Vagina (tissue), 2 donors: ENCODE data around the gene RASSF7.

ENCODE experiments used
- POLR2A ChIP-seq, 2 donors: fragments of 450-650 bp; IDR thresholded peaks; one replicate each; pipeline ENCODE4 v1.6.1; 2017; ENCODE audit warnings: antibody characterized with exemption in 2 of 2, mild to moderate bottlenecking in 2 of 2, moderate library complexity in 2 of 2
- TF ChIP-seq, protein P1 (sequence below), 3 experiments: fragments of 450-650 bp in 2 of 3; fragments of 200-600 bp in 1 of 3; sonication (generic) in 1 of 3; IDR thresholded peaks; one replicate each; pipeline ENCODE4 v1.5.1; 2017 to 2019; ENCODE audit warnings: antibody characterized with exemption in 3 of 3, mild to moderate bottlenecking in 2 of 3, moderate library complexity in 2 of 3

DNA sequence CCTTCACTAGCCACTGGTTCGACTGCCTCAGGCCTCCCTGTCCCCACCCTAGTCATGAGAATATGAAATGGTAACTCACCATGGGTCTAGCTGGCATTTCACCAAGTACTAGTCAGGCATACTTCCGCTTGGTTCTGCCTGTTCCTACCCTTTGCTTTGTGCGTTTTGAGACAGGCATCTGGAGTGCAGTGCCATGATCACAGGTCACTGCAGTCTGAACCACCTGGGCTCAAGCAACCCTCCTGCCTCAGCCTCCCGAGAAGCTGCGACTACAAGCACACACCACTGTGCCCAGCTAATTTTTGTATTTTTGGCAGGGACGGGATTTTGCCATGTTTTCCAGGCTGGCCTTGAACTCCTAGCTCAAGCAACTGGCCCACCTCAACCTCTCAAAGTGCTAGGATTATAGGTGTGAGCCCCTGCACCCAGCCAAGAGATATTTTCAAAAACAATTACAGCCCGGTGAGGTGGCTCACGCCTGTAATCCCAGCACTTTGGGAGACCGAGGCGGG lies 39.5 kb upstream of the RASSF7 start:
- TF ChIP-seq POLR2A (IDR thresholded peaks at IDR 0.05) = no peak
- TF ChIP-seq, protein P1, sequence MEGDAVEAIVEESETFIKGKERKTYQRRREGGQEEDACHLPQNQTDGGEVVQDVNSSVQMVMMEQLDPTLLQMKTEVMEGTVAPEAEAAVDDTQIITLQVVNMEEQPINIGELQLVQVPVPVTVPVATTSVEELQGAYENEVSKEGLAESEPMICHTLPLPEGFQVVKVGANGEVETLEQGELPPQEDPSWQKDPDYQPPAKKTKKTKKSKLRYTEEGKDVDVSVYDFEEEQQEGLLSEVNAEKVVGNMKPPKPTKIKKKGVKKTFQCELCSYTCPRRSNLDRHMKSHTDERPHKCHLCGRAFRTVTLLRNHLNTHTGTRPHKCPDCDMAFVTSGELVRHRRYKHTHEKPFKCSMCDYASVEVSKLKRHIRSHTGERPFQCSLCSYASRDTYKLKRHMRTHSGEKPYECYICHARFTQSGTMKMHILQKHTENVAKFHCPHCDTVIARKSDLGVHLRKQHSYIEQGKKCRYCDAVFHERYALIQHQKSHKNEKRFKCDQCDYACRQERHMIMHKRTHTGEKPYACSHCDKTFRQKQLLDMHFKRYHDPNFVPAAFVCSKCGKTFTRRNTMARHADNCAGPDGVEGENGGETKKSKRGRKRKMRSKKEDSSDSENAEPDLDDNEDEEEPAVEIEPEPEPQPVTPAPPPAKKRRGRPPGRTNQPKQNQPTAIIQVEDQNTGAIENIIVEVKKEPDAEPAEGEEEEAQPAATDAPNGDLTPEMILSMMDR (IDR thresholded peaks at IDR 0.05) = no peak
